ENCODE data around the gene TTBK2. TPM values are rescaled to one million over a fixed set of nuclear protein-coding genes. Genes with fewer than 3 reads are reported as not detected.

TTBK2 gene
- total RNA-seq, 4 donors from 2014 or later, result 7.9 to 78.2 (median 18.2) TPM

- in situ Hi-C loops (cut with MboI; ENCODE audit: low pct_ligation_motif_present in 1 of 4, low pct_unique_long_range_greater_than_20kb in 1 of 4, low sequenced_read_pairs in 3 of 4) (loop anchor here in 1 of 4 donors (25.0 kb wide), 1 partner anchor 571 kb away; no protein-coding TSS in a partner anchor), intact Hi-C loops (cut with DNase I; ENCODE audit: low total_unique reads) (no loop called here)
- no peaks in the 10 kb centered on the region for H3K9me3 ChIP-seq
- DNase-seq, result no peak
- no peak for TF ChIP-seq EP300 (IDR thresholded peaks at IDR 0.05; ENCODE audit: low read depth)
- TF ChIP-seq POLR2AphosphoS5 (IDR thresholded peaks at IDR 0.05), result no peak
- TF ChIP-seq CTCF (IDR thresholded peaks at IDR 0.05), result no peak
- H3K4me1 ChIP-seq, result no peaks in the 10 kb centered on the region
- 91 to 100% methylated on average over 1 to 2 of the region's 2 CpGs for WGBS, 2 donors (ENCODE audit: low coverage in 1 of 2)
- peaks cover 0 to 6% (median 2%) of the 10 kb centered on the region in 4 donors for H3K36me3 ChIP-seq
- H3K27ac ChIP-seq, result no peak overlapping the region
- H3K27me3 ChIP-seq, result no peaks in the 10 kb centered on the region
- no peak overlapping the region for H3K4me3 ChIP-seq
Measured at GRCh38 chr15:42716626-42717025, 204.0 kb downstream of the TTBK2 start.

- in situ Hi-C loops (cut with MboI; ENCODE audit: low pct_ligation_motif_present in 1 of 4, low pct_unique_long_range_greater_than_20kb in 1 of 4, low sequenced_read_pairs in 3 of 4) (loop anchor here in 1 of 4 donors (25.0 kb wide), 1 partner anchor 571 kb away; no protein-coding TSS in a partner anchor), intact Hi-C loops (cut with DNase I; ENCODE audit: low total_unique reads) (no loop called here)
- no peak for DNase-seq
- Histone ChIP-seq H3K27ac (no peak overlapping the region), H3K9me3 (no peaks in the 10 kb centered on the region), H3K27me3 (no peaks in the 10 kb centered on the region), H3K4me3 (no peak overlapping the region), H3K4me1 (no peaks in the 10 kb centered on the region), H3K36me3 (peaks cover 0 to 6% (median 2%) of the 10 kb centered on the region in 4 donors)
- WGBS, 2 donors (ENCODE audit: low coverage in 1 of 2), result 89 to 100% methylated on average over 2 to 5 of the region's 5 CpGs
- no peak for TF ChIP-seq POLR2AphosphoS5 (IDR thresholded peaks at IDR 0.05)
- no peak for TF ChIP-seq POLR2A (IDR thresholded peaks at IDR 0.05)
- no peak for TF ChIP-seq CTCF (IDR thresholded peaks at IDR 0.05)
- no peak for TF ChIP-seq EP300 (IDR thresholded peaks at IDR 0.05; ENCODE audit: low read depth)
Measured at GRCh38 chr15:42716125-42716524, 204.5 kb downstream of the TTBK2 start.

- no peaks in the 10 kb centered on the region for H3K4me1 ChIP-seq
- DNase-seq, result no peak
- WGBS, 2 donors (ENCODE audit: low coverage in 1 of 2), result 84 to 93% methylated on average over 4 of the region's 4 CpGs
- no peaks in the 10 kb centered on the region for H3K36me3 ChIP-seq
- no peaks in the 10 kb centered on the region for H3K9me3 ChIP-seq
- TF ChIP-seq EP300 (IDR thresholded peaks at IDR 0.05; ENCODE audit: low read depth) (no peak), POLR2AphosphoS5 (IDR thresholded peaks at IDR 0.05) (no peak), POLR2A (IDR thresholded peaks at IDR 0.05) (no peak), CTCF (IDR thresholded peaks at IDR 0.05) (no peak)
- intact Hi-C loops (cut with DNase I; ENCODE audit: low total_unique reads), result no loop called here
- H3K4me3 ChIP-seq, result no peak overlapping the region
- in situ Hi-C loops (cut with MboI; ENCODE audit: low pct_ligation_motif_present in 1 of 4, low pct_unique_long_range_greater_than_20kb in 1 of 4, low sequenced_read_pairs in 3 of 4), result loop anchor here in 1 of 4 donors (25.0 kb wide), 1 partner anchor 575 kb away; no protein-coding TSS in a partner anchor
- no peaks in the 10 kb centered on the region for H3K27me3 ChIP-seq
- no peak overlapping the region for H3K27ac ChIP-seq
Measured at GRCh38 chr15:42712584-42712983, 208.0 kb downstream of the TTBK2 start.

GRCh38 chr15:42711746-42712145 lies 208.8 kb downstream of the TTBK2 start:
- Histone ChIP-seq H3K36me3 (no peaks in the 10 kb centered on the region), H3K27ac (no peak overlapping the region), H3K4me1 (peaks cover 0 to 4% (median 1%) of the 10 kb centered on the region in 4 donors), H3K27me3 (no peaks in the 10 kb centered on the region), H3K9me3 (no peaks in the 10 kb centered on the region), H3K4me3 (no peak overlapping the region)
- 80 to 94% methylated on average over 2 to 3 of the region's 3 CpGs for WGBS, 2 donors (ENCODE audit: low coverage in 1 of 2)
- in situ Hi-C loops (cut with MboI; ENCODE audit: low pct_ligation_motif_present in 1 of 4, low pct_unique_long_range_greater_than_20kb in 1 of 4, low sequenced_read_pairs in 3 of 4), result loop anchor here in 1 of 4 donors (25.0 kb wide), 1 partner anchor 576 kb away; no protein-coding TSS in a partner anchor
- TF ChIP-seq EP300 (IDR thresholded peaks at IDR 0.05; ENCODE audit: low read depth) (no peak), CTCF (IDR thresholded peaks at IDR 0.05) (no peak), POLR2AphosphoS5 (IDR thresholded peaks at IDR 0.05) (no peak), POLR2A (IDR thresholded peaks at IDR 0.05) (no peak)
- DNase-seq, result no peak
- intact Hi-C loops (cut with DNase I; ENCODE audit: low total_unique reads), result no loop called here

Data from transverse colon (tissue), 4 donors.